Sigmoid colon (tissue), 4 donors: ENCODE results near the gene TBX5.

Experiments used
- POLR2A ChIP-seq, 2 donors: fragments of 450-650 bp; IDR thresholded peaks; one replicate each; pipeline ENCODE4 v1.6.1; 2016; ENCODE audit warnings: antibody characterized with exemption in 2 of 2, mild to moderate bottlenecking in 2 of 2, moderate library complexity in 2 of 2
- POLR2AphosphoS5 ChIP-seq, 4 donors: sonication (generic); formaldehyde crosslinking; IDR thresholded peaks; one replicate each; pipeline ENCODE4 v1.6.1; 2017; ENCODE audit warnings: antibody characterized with exemption in 4 of 4
- TF ChIP-seq, protein P1 (sequence below), 4 experiments: fragments of 450-650 bp in 3 of 4; fragments of 200-600 bp in 1 of 4; IDR thresholded peaks; one replicate each; pipeline ENCODE4 v1.5.1; 2016 to 2019; ENCODE audit warnings: antibody characterized with exemption in 4 of 4, mild to moderate bottlenecking in 3 of 4, moderate library complexity in 2 of 4

DNA sequence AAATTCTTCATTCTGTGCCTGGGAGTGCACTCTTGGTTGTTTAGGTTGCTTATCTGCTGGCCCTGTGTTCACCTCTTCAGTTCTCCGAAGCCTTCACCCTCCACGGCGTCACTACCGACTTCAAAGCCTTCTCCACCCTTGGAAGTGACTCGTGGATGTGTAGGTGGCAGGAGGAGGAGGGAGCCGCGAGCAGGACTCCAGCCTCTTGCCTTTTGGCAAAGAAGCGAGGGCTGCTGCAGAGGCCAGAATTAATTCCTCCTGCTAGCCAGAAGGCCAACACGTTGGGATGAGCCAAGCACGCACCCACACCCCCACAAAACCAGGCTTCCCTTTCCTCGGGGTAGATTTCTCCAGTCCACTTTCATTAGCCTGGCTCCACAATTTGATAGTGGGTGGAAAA lies 86.5 kb downstream of the TBX5 start:
- TF ChIP-seq, protein P1, sequence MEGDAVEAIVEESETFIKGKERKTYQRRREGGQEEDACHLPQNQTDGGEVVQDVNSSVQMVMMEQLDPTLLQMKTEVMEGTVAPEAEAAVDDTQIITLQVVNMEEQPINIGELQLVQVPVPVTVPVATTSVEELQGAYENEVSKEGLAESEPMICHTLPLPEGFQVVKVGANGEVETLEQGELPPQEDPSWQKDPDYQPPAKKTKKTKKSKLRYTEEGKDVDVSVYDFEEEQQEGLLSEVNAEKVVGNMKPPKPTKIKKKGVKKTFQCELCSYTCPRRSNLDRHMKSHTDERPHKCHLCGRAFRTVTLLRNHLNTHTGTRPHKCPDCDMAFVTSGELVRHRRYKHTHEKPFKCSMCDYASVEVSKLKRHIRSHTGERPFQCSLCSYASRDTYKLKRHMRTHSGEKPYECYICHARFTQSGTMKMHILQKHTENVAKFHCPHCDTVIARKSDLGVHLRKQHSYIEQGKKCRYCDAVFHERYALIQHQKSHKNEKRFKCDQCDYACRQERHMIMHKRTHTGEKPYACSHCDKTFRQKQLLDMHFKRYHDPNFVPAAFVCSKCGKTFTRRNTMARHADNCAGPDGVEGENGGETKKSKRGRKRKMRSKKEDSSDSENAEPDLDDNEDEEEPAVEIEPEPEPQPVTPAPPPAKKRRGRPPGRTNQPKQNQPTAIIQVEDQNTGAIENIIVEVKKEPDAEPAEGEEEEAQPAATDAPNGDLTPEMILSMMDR (IDR thresholded peaks at IDR 0.05), result no peak
- TF ChIP-seq POLR2A (IDR thresholded peaks at IDR 0.05) (no peak), POLR2AphosphoS5 (IDR thresholded peaks at IDR 0.05) (no peak)
